Measurements from ENCODE around the gene KHSRP. TPM values are rescaled to one million over a fixed set of nuclear protein-coding genes. Genes with fewer than 3 reads are reported as not detected.

Gene KHSRP
- polyA plus RNA-seq, 3 donors: 231 to 268 (median 243) TPM

Other genes with a start within 250 kb of the KHSRP start
- 10 to 100 TPM; 67.2 to 76.0 (median 72.6) TPM for gene MLLT1, start 144.8 kb downstream of the KHSRP start, polyA plus RNA-seq (ENCODE audit: insufficient read length in 3 of 3)
- under 1 TPM in 2 of 3 donors, not detected in 1; 0.08 to 0.11 TPM for gene ACER1, start 91.2 kb downstream of the KHSRP start, polyA plus RNA-seq (ENCODE audit: insufficient read length in 3 of 3)
- 10 to 100 TPM; 45.1 to 56.0 (median 55.8) TPM for gene CLPP, start 63.3 kb downstream of the KHSRP start, polyA plus RNA-seq (ENCODE audit: insufficient read length in 3 of 3)
- gene ALKBH7, start 52.0 kb downstream of the KHSRP start, polyA plus RNA-seq (ENCODE audit: insufficient read length in 3 of 3): 10 to 100 TPM; 34.5 to 44.6 (median 37.5) TPM
- 1 to 10 TPM; 2.0 to 2.6 (median 2.1) TPM for gene PSPN, start 48.9 kb downstream of the KHSRP start, polyA plus RNA-seq (ENCODE audit: insufficient read length in 3 of 3)
- 10 to 100 TPM; 75.2 to 92.3 (median 79.6) TPM for gene GTF2F1, start 31.6 kb downstream of the KHSRP start, polyA plus RNA-seq (ENCODE audit: insufficient read length in 3 of 3)
- under 1 TPM; 0.25 to 0.44 (median 0.26) TPM for gene SLC25A41, start 9.0 kb upstream of the KHSRP start, polyA plus RNA-seq (ENCODE audit: insufficient read length in 3 of 3)
- gene SLC25A23, start 35.0 kb upstream of the KHSRP start, polyA plus RNA-seq (ENCODE audit: insufficient read length in 3 of 3): 10 to 100 TPM; 66.1 to 76.8 (median 66.4) TPM
- gene CRB3, start 39.5 kb upstream of the KHSRP start, polyA plus RNA-seq (ENCODE audit: insufficient read length in 3 of 3): 10 to 100 TPM; 22.0 to 27.5 (median 25.1) TPM
- 10 to 100 TPM; 38.3 to 45.2 (median 39.1) TPM for gene DENND1C, start 57.0 kb upstream of the KHSRP start, polyA plus RNA-seq (ENCODE audit: insufficient read length in 3 of 3)
- 10 to 100 TPM; 24.5 to 39.8 (median 27.8) TPM for gene TUBB4A, start 77.5 kb upstream of the KHSRP start, polyA plus RNA-seq (ENCODE audit: insufficient read length in 3 of 3)
- gene TNFSF9, start 106.2 kb upstream of the KHSRP start, polyA plus RNA-seq (ENCODE audit: insufficient read length in 3 of 3): under 1 TPM in 2 of 3 donors, not detected in 1; 0.14 to 0.33 TPM
- not detected for gene CD70, start 166.3 kb upstream of the KHSRP start, polyA plus RNA-seq (ENCODE audit: insufficient read length in 3 of 3)
- gene TNFSF14, start 245.3 kb upstream of the KHSRP start, polyA plus RNA-seq (ENCODE audit: insufficient read length in 3 of 3): under 1 TPM in 2 of 3 donors, not detected in 1; 0.07 TPM